GM23338 (cell line): Measurements from ENCODE around the gene PTPRA. TPM values are rescaled to one million over a fixed set of nuclear protein-coding genes. Genes with fewer than 3 reads are reported as not detected.
"Not testable (repeated sequence)": the region's sequence is repeated elsewhere in the genome, so short reads cannot be mapped to it uniquely, and the experiment has no call there.

Source experiments
- ATAC-seq: fragments of 200-7000 bp; cut with Tn5 transposase; 3 replicates; pipeline ENCODE4 v1.9.1; 2020
- DNase-seq: peaks from one replicate; pipeline ENCODE4 v3.0.0-alpha.2; 2015; ENCODE audit warnings: low spot score
- H2AFZ ChIP-seq: fragments of 200-600 bp; sonication (generic); 2 replicates; pipeline ENCODE4 v1.8.0; 2016; ENCODE audit warnings: antibody characterized with exemption, mild to moderate bottlenecking, moderate library complexity
- H3F3A ChIP-seq: fragments of 200-600 bp; sonication (generic); replicated peaks from 2 replicates; pipeline ENCODE4 v1.8.0; 2017; ENCODE audit warnings: antibody characterized with exemption, mixed run types, low read depth
- H3K27ac ChIP-seq: fragments of 200-600 bp; sonication (generic); 2 replicates; pipeline ENCODE4 v1.6.1; 2016; ENCODE audit warnings: low read depth
- H3K27me3 ChIP-seq: fragments of 200-600 bp; sonication (generic); 2 replicates; pipeline ENCODE4 v1.8.0; 2016; ENCODE audit warnings: mild to moderate bottlenecking, mixed run types, moderate library complexity; ENCODE audit not compliant: insufficient read depth
- H3K36me3 ChIP-seq: fragments of 200-600 bp; sonication (generic); 2 replicates; pipeline ENCODE4 v1.8.0; 2016; ENCODE audit warnings: mild to moderate bottlenecking; ENCODE audit not compliant: insufficient read depth
- H3K4me1 ChIP-seq: fragments of 200-600 bp; sonication (generic); 2 replicates; pipeline ENCODE4 v1.8.0; 2016; ENCODE audit warnings: mild to moderate bottlenecking, moderate library complexity; ENCODE audit not compliant: insufficient read depth
- H3K4me2 ChIP-seq: fragments of 200-600 bp; sonication (generic); 2 replicates; pipeline ENCODE4 v1.7.1; 2017; ENCODE audit warnings: mixed run types
- H3K4me3 ChIP-seq: fragments of 200-600 bp; sonication (generic); 2 replicates; pipeline ENCODE4 v1.6.1; 2016; ENCODE audit warnings: mixed run types
- H3K79me2 ChIP-seq: fragments of 200-600 bp; sonication (generic); replicated peaks from 2 replicates; pipeline ENCODE4 v1.8.0; 2017; ENCODE audit warnings: mild to moderate bottlenecking; ENCODE audit not compliant: insufficient read depth
- H3K9me2 ChIP-seq: fragments of 200-600 bp; sonication (generic); 2 replicates; pipeline ENCODE4 v1.8.0; 2017; ENCODE audit not compliant: insufficient read depth
- H4K20me1 ChIP-seq: fragments of 200-600 bp; sonication (generic); replicated peaks from 2 replicates; pipeline ENCODE4 v1.8.0; 2017; ENCODE audit warnings: mild to moderate bottlenecking; ENCODE audit not compliant: insufficient read depth
- H3K27ac Mint-ChIP-seq: 2 replicates; pipeline ENCODE4 v1.8.0; 2020; ENCODE audit warnings: inconsistent platforms, mild to moderate bottlenecking, moderate library complexity, mixed read lengths
- H3K27me3 Mint-ChIP-seq: 3 replicates; pipeline ENCODE4 v1.8.0; 2022; ENCODE audit warnings: low read depth, mild to moderate bottlenecking, moderate library complexity, mixed read lengths, inconsistent platforms; ENCODE audit not compliant: insufficient read depth, poor library complexity
- H3K36me3 Mint-ChIP-seq: 3 replicates; pipeline ENCODE4 v1.8.0; 2021; ENCODE audit warnings: low read depth, mild to moderate bottlenecking, inconsistent platforms, moderate library complexity, mixed read lengths
- H3K4me1 Mint-ChIP-seq: 3 replicates; pipeline ENCODE4 v1.8.0; 2020; ENCODE audit warnings: mild to moderate bottlenecking, inconsistent platforms, mixed read lengths
- H3K4me3 Mint-ChIP-seq: 3 replicates; pipeline ENCODE4 v1.8.0; 2021; ENCODE audit warnings: moderate library complexity, mild to moderate bottlenecking, inconsistent platforms, mixed read lengths
- H3K9me3 Mint-ChIP-seq: 3 replicates; pipeline ENCODE4 v1.8.0; 2020; ENCODE audit warnings: moderate library complexity, mild to moderate bottlenecking, inconsistent platforms, mixed read lengths
- CREB1 ChIP-seq: fragments of 250-450 bp; sonication (Bioruptor Pico); IDR thresholded peaks from 2 replicates; pipeline ENCODE4 v1.5.0; 2020; ENCODE audit warnings: low read depth, mild to moderate bottlenecking, moderate library complexity
- CTCF ChIP-seq, 2 experiments: fragments of 200-600 bp in 1 of 2; sonication (generic) in 1 of 2; conservative IDR thresholded peaks; 2 replicates each; pipeline versions ENCODE4 v1.5.1 to v1.6.1; 2016 to 2017; ENCODE audit warnings: antibody characterized with exemption in 2 of 2, low read depth in 2 of 2, mild to moderate bottlenecking in 2 of 2, moderate library complexity in 1 of 2
- ETS1 ChIP-seq: IDR thresholded peaks from 2 replicates; pipeline ENCODE4 v1.6.1; 2016; ENCODE audit warnings: antibody characterized with exemption
- EZH2phosphoT487 ChIP-seq: fragments of 200-600 bp; sonication (generic); IDR thresholded peaks from one replicate; pipeline ENCODE4 v1.8.1; 2018; ENCODE audit warnings: antibody characterized with exemption; ENCODE audit not compliant: unreplicated experiment
- JUNB ChIP-seq: IDR thresholded peaks from one replicate; pipeline ENCODE4 v1.6.1; 2016; ENCODE audit warnings: antibody characterized with exemption; ENCODE audit not compliant: unreplicated experiment
- NANOG ChIP-seq: IDR thresholded peaks from 2 replicates; pipeline ENCODE4 v1.6.1; 2016; ENCODE audit warnings: antibody characterized with exemption, borderline replicate concordance
- POLR2AphosphoS5 ChIP-seq: IDR thresholded peaks from 2 replicates; pipeline ENCODE4 v1.6.1; 2016; ENCODE audit warnings: antibody characterized with exemption, low read depth
- STAT1 ChIP-seq: IDR thresholded peaks from one replicate; pipeline ENCODE4 v1.6.1; 2016; ENCODE audit warnings: antibody characterized with exemption; ENCODE audit not compliant: unreplicated experiment
- ZNF114 ChIP-seq: fragments of 250-450 bp; sonication (Bioruptor Pico); IDR thresholded peaks from 2 replicates; pipeline ENCODE4 v1.5.0; 2020; ENCODE audit warnings: mild to moderate bottlenecking, moderate library complexity
- ZNF331 ChIP-seq: fragments of 250-450 bp; sonication (Bioruptor Pico); IDR thresholded peaks from 2 replicates; pipeline ENCODE4 v1.5.0; 2020; ENCODE audit warnings: low read depth, mild to moderate bottlenecking, moderate library complexity
- ZNF462 ChIP-seq: fragments of 250-450 bp; sonication (Bioruptor Pico); IDR thresholded peaks from 2 replicates; pipeline ENCODE4 v1.5.0; 2020; ENCODE audit warnings: mild to moderate bottlenecking, moderate library complexity
- polyA plus RNA-seq: library from polyadenylated mRNA; unstranded; fragments of >200 nt; fragmentation: Nextera tagmentation; extraction: Ambion mirVana; gene quantifications from 2 replicates; pipeline ENCODE4 v1.2.1, GENCODE V29; 2016
- total RNA-seq: library from RNA; depleted of rRNA; stranded (reverse); fragments of >200 nt; shearing (Covaris generic); gene quantifications from 2 replicates; pipeline ENCODE4 v1.2.3, GENCODE V29; 2014

PTPRA gene
- total and polyA plus RNA-seq, 2 experiments from 2014 or later: 37.8 to 39.3 TPM

GRCh38 chr20:3015302-3015701 lies 142.0 kb downstream of the PTPRA start:
- Mint-ChIP-seq H3K9me3 (peaks cover 15% of the 10 kb centered on the region), H3K36me3 (peaks cover 40% of the 10 kb centered on the region)
- H3K27ac ChIP-seq, H3F3A ChIP-seq, H4K20me1 ChIP-seq, H3K27me3 Mint-ChIP-seq, H2AFZ ChIP-seq, H3K27me3 ChIP-seq, H3K4me3 Mint-ChIP-seq, H3K4me1 Mint-ChIP-seq, H3K27ac Mint-ChIP-seq, DNase-seq, H3K4me1 ChIP-seq, ATAC-seq, H3K9me2 ChIP-seq, H3K4me2 ChIP-seq, H3K4me3 ChIP-seq, H3K36me3 ChIP-seq, H3K79me2 ChIP-seq: not testable (repeated sequence)

GRCh38 chr20:3021327-3021726 lies 148.0 kb downstream of the PTPRA start:
- Histone ChIP-seq H3K9me2 (0 out of 2 replicates have a peak, but pooled peaks cover 5% of the 10 kb centered on the region), H3K4me2 (no peak overlapping the region), H3K79me2 (no peaks in the 10 kb centered on the region), H3K4me1 (no peaks in the 10 kb centered on the region), H2AFZ (no peak overlapping the region), H4K20me1 (no peaks in the 10 kb centered on the region), H3K27ac (no peak overlapping the region), H3K36me3 (peaks cover 24% of the 10 kb centered on the region), H3F3A (no peaks in the 10 kb centered on the region), H3K27me3 (no peaks in the 10 kb centered on the region), H3K4me3 (no peak overlapping the region)
- peaks cover 15% of the 10 kb centered on the region for H3K9me3 Mint-ChIP-seq
- no peaks in the 10 kb centered on the region for H3K4me1 Mint-ChIP-seq
- H3K36me3 Mint-ChIP-seq: peaks cover 71% of the 10 kb centered on the region
- no peak overlapping the region for H3K27ac Mint-ChIP-seq
- no peak overlapping the region for H3K4me3 Mint-ChIP-seq
- peaks cover 8% of the 10 kb centered on the region for H3K27me3 Mint-ChIP-seq
- no peak for DNase-seq
- ATAC-seq: no peak
- TF ChIP-seq NANOG (no peak), JUNB (no peak), EZH2phosphoT487 (no peak), ZNF331 (no peak), CREB1 (CRISPR knock-in tag) (no peak), CTCF (conservative IDR thresholded peaks at IDR 0.05; ENCODE audit: low read depth in 2 of 2) (no peak), ZNF462 (CRISPR knock-in tag) (no peak), ZNF114 (no peak), STAT1 (no peak), POLR2AphosphoS5 (no peak), ETS1 (no peak)
